ENCODE measurements around the gene NKAPD1. TPM values are rescaled to one million over a fixed set of nuclear protein-coding genes. Genes with fewer than 3 reads are reported as not detected.

Gene NKAPD1
- total RNA-seq, 1 donor from 2014 or later = 60.0 TPM

DNA sequence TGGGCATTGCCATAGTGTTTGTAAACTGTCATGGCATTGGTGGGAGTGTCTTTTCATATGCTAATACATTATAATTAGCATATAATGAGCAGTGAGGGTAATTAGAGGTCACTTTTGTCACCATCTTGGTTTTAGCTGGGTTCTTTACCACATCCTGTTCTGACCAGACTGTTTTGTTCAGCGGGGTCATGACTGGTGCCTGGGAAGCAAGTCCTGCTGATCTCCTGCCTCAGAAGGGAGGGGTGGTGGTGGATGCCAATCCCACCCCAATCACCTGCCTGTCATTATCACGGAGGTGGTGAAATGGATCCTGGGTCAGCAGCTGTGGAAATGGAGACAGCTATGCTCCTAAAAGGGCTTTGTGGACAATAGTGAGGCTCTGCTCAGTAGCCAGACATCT is 58.6 kb downstream of the NKAPD1 start:
- Mint-ChIP-seq H3K9me3 (no peaks in the 10 kb centered on the region), H3K4me1 (no peaks in the 10 kb centered on the region), H3K36me3 (no peaks in the 10 kb centered on the region), H3K4me3 (no peak overlapping the region), H3K27ac (no peak overlapping the region), H3K27me3 (ENCODE audit: insufficient read depth, low read depth) (peaks cover 2% of the 10 kb centered on the region)
- Histone ChIP-seq H2AFZ (replicated peaks) (no peak overlapping the region), H3K4me1 (no peaks in the 10 kb centered on the region), H3F3A (ENCODE audit: low read depth) (no peaks in the 10 kb centered on the region), H3K27ac (no peak overlapping the region), H3K36me3 (no peaks in the 10 kb centered on the region), H3K4me2 (no peak overlapping the region), H3K9me3 (ENCODE audit: low read depth) (no peaks in the 10 kb centered on the region), H3K9ac (no peak overlapping the region), H3K27me3 (no peaks in the 10 kb centered on the region), H3K4me3 (no peak overlapping the region), H4K20me1 (ENCODE audit: low read depth) (no peaks in the 10 kb centered on the region), H3K79me2 (ENCODE audit: low read depth) (no peaks in the 10 kb centered on the region)
- no peak for DNase-seq (ENCODE audit: low spot score)
- TF ChIP-seq EZH2 (IDR thresholded peaks at IDR 0.05) (no peak), EZH2phosphoT487 (IDR thresholded peaks at IDR 0.05) (no peak)
- TF ChIP-seq, protein P1, sequence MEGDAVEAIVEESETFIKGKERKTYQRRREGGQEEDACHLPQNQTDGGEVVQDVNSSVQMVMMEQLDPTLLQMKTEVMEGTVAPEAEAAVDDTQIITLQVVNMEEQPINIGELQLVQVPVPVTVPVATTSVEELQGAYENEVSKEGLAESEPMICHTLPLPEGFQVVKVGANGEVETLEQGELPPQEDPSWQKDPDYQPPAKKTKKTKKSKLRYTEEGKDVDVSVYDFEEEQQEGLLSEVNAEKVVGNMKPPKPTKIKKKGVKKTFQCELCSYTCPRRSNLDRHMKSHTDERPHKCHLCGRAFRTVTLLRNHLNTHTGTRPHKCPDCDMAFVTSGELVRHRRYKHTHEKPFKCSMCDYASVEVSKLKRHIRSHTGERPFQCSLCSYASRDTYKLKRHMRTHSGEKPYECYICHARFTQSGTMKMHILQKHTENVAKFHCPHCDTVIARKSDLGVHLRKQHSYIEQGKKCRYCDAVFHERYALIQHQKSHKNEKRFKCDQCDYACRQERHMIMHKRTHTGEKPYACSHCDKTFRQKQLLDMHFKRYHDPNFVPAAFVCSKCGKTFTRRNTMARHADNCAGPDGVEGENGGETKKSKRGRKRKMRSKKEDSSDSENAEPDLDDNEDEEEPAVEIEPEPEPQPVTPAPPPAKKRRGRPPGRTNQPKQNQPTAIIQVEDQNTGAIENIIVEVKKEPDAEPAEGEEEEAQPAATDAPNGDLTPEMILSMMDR (IDR thresholded peaks at IDR 0.05) = no peak

DNA sequence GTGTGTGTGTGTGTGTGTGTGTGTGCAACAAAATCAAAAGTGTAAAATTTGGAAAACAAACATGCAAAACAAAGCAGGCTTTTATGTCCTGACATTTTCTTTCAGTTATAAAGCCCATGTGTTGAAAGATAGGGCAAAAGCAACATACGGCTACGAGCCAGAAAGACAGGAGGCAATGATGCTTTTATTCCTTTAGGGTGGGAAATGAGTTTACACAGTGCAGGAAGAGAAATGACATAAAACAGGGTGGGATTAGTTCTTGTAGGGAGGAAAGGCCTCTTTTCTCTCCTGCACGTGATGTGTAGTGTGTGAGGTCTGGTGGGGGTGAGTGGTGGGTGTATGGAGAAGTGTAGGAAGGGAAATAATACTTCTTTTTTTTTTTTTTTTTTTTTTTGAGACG is 60.4 kb downstream of the NKAPD1 start:
- H3K9me3 ChIP-seq (ENCODE audit: low read depth) = no peaks in the 10 kb centered on the region
- Mint-ChIP-seq H3K4me1 (no peaks in the 10 kb centered on the region), H3K9me3 (no peaks in the 10 kb centered on the region), H3K36me3 (no peaks in the 10 kb centered on the region), H3K27ac (no peak overlapping the region), H3K4me3 (no peak overlapping the region), H3K27me3 (ENCODE audit: insufficient read depth, low read depth) (peaks cover 2% of the 10 kb centered on the region)
- no peaks in the 10 kb centered on the region for H3F3A ChIP-seq (ENCODE audit: low read depth)
- DNase-seq (ENCODE audit: low spot score) = no peak
- no peak overlapping the region for H2AFZ ChIP-seq (replicated peaks)
- H3K27me3 ChIP-seq = no peaks in the 10 kb centered on the region
- no peaks in the 10 kb centered on the region for H3K36me3 ChIP-seq
- no peaks in the 10 kb centered on the region for H4K20me1 ChIP-seq (ENCODE audit: low read depth)
- no peak for TF ChIP-seq EZH2phosphoT487 (IDR thresholded peaks at IDR 0.05)
- TF ChIP-seq EZH2 (IDR thresholded peaks at IDR 0.05) = no peak
- TF ChIP-seq, protein P1 (IDR thresholded peaks at IDR 0.05) = no peak
- no peaks in the 10 kb centered on the region for H3K4me1 ChIP-seq
- H3K4me2 ChIP-seq = no peak overlapping the region
- H3K79me2 ChIP-seq (ENCODE audit: low read depth) = no peaks in the 10 kb centered on the region
- no peak overlapping the region for H3K4me3 ChIP-seq
- H3K9ac ChIP-seq = no peak overlapping the region
- H3K27ac ChIP-seq = no peak overlapping the region

Small RNA genes within 50 kb of the gene (small RNA-seq; reads per million reads assigned to genes)
- gene AP000907.3 (not detected), gene RNU6-893P (not detected)

Other genes starting within 250 kb of the NKAPD1 start
- gene ALG9, start 202.7 kb upstream of the NKAPD1 start, total RNA-seq (ENCODE audit: low replicate concordance) = 36.9 and 39.5 TPM in 2 replicates
- 4.0 and 6.0 TPM in 2 replicates for gene FDXACB1, start 195.1 kb upstream of the NKAPD1 start, total RNA-seq (ENCODE audit: low replicate concordance)
- gene CFAP68, start 194.8 kb upstream of the NKAPD1 start, total RNA-seq (ENCODE audit: low replicate concordance) = 28.6 and 46.7 TPM in 2 replicates
- 0.45 TPM in 1 of 2 replicates, not detected in the other for gene CRYAB, start 162.5 kb upstream of the NKAPD1 start, total RNA-seq (ENCODE audit: low replicate concordance)
- not detected in 2 replicates for gene HSPB2, start 161.6 kb upstream of the NKAPD1 start, total RNA-seq (ENCODE audit: low replicate concordance)
- gene C11orf52, start 155.4 kb upstream of the NKAPD1 start, total RNA-seq (ENCODE audit: low replicate concordance) = 0.65 TPM in 1 of 2 replicates, not detected in the other
- gene DIXDC1, start 137.0 kb upstream of the NKAPD1 start, total RNA-seq (ENCODE audit: low replicate concordance) = 23.6 and 25.2 TPM in 2 replicates
- gene DLAT, start 48.9 kb upstream of the NKAPD1 start, total RNA-seq (ENCODE audit: low replicate concordance) = 48.2 and 55.7 TPM in 2 replicates
- 1.6 and 3.5 TPM in 2 replicates for gene PIH1D2, start 282 bp upstream of the NKAPD1 start, total RNA-seq (ENCODE audit: low replicate concordance)
- gene TIMM8B, start 12.5 kb downstream of the NKAPD1 start, total RNA-seq (ENCODE audit: low replicate concordance) = 38.9 and 46.9 TPM in 2 replicates
- gene SDHD, start 12.6 kb downstream of the NKAPD1 start, total RNA-seq (ENCODE audit: low replicate concordance) = 59.7 and 75.4 TPM in 2 replicates
- gene IL18, start 89.8 kb downstream of the NKAPD1 start, total RNA-seq (ENCODE audit: low replicate concordance) = 1.5 TPM in 1 of 2 replicates, not detected in the other
- gene TEX12, start 93.1 kb downstream of the NKAPD1 start, total RNA-seq (ENCODE audit: low replicate concordance) = 0.15 and 0.51 TPM in 2 replicates
- gene BCO2, start 101.2 kb downstream of the NKAPD1 start, total RNA-seq (ENCODE audit: low replicate concordance) = 0.87 TPM in 1 of 2 replicates, not detected in the other
- 44.8 and 108 TPM in 2 replicates for gene PTS, start 152.1 kb downstream of the NKAPD1 start, total RNA-seq (ENCODE audit: low replicate concordance)
- gene PLET1, start 186.6 kb downstream of the NKAPD1 start, total RNA-seq (ENCODE audit: low replicate concordance) = not detected in 2 replicates